OCI-LY1 (cell line): Measurements from ENCODE around the gene MANBA.
A peak's percentile ranks its signal among the peaks of the same experiment; 100 is the strongest.
"Not testable (repeated sequence)": the region's sequence is repeated elsewhere in the genome, so short reads cannot be mapped to it uniquely, and the experiment has no call there.

Experiments used
- H2AFZ ChIP-seq: fragments of 200-600 bp; sonication (generic), shearing (Covaris generic); 2 replicates; pipeline ENCODE4 v1.6.0; 2014; ENCODE audit warnings: antibody characterized with exemption, mild to moderate bottlenecking, low read length
- H3F3A ChIP-seq: fragments of 200-600 bp; sonication (generic), shearing (Covaris generic); 2 replicates; pipeline ENCODE4 v1.6.0; 2014; ENCODE audit warnings: mild to moderate bottlenecking, antibody characterized with exemption, low read length, moderate library complexity; ENCODE audit not compliant: insufficient read depth
- H3K27ac ChIP-seq: fragments of 200-600 bp; sonication (generic); 2 replicates; pipeline ENCODE4 v1.5.1; 2014; ENCODE audit warnings: low read length, mixed run types, mild to moderate bottlenecking, low read depth; ENCODE audit not compliant: poor library complexity, severe bottlenecking
- H3K27me3 ChIP-seq: fragments of 200-600 bp; sonication (generic); 2 replicates; pipeline ENCODE4 v1.6.0; 2014; ENCODE audit warnings: antibody characterized with exemption, mild to moderate bottlenecking, low read length, moderate library complexity; ENCODE audit not compliant: insufficient read depth
- H3K36me3 ChIP-seq: fragments of 200-600 bp; sonication (generic); 2 replicates; pipeline ENCODE4 v1.6.1; 2014; ENCODE audit warnings: mild to moderate bottlenecking, antibody characterized with exemption, low read length, moderate library complexity, mixed read lengths; ENCODE audit not compliant: insufficient read depth
- H3K4me1 ChIP-seq: fragments of 200-600 bp; sonication (generic); 2 replicates; pipeline ENCODE4 v1.5.1; 2014; ENCODE audit warnings: mild to moderate bottlenecking, low read length, moderate library complexity; ENCODE audit not compliant: insufficient read depth, severe bottlenecking
- H3K4me2 ChIP-seq: fragments of 200-600 bp; sonication (generic), shearing (Covaris generic); 2 replicates; pipeline ENCODE4 v1.6.1; 2014; ENCODE audit warnings: low read length
- H3K4me3 ChIP-seq: fragments of 200-600 bp; sonication (generic); 2 replicates; pipeline ENCODE4 v1.5.1; 2014; ENCODE audit warnings: low read length, low read depth, mild to moderate bottlenecking, mixed read lengths; ENCODE audit not compliant: poor library complexity, severe bottlenecking
- H3K79me2 ChIP-seq: fragments of 200-600 bp; shearing (Covaris generic); 2 replicates; pipeline ENCODE4 v1.6.1; 2016; ENCODE audit warnings: mixed run types, low read length, mixed read lengths; ENCODE audit not compliant: insufficient read depth
- H3K9ac ChIP-seq: fragments of 200-600 bp; sonication (generic), shearing (Covaris generic); 2 replicates; pipeline ENCODE4 v1.6.1; 2014; ENCODE audit warnings: mild to moderate bottlenecking, low read length, mixed read lengths
- H3K9me2 ChIP-seq: fragments of 200-600 bp; sonication (generic), shearing (Covaris generic); 2 replicates; pipeline ENCODE4 v1.6.1; 2014; ENCODE audit warnings: low read depth, mild to moderate bottlenecking, low read length, mixed read lengths
- H3K9me3 ChIP-seq: fragments of 200-600 bp; shearing (Covaris generic); 2 replicates; pipeline ENCODE4 v1.6.1; 2014; ENCODE audit warnings: low read length, mixed read lengths
- H4K20me1 ChIP-seq: fragments of 200-600 bp; sonication (generic), shearing (Covaris generic); 2 replicates; pipeline ENCODE4 v1.6.0; 2016; ENCODE audit warnings: mild to moderate bottlenecking, low read length; ENCODE audit not compliant: insufficient read depth
- CTCF ChIP-seq: fragments of 200-600 bp; sonication (generic), shearing (Covaris generic); IDR thresholded peaks from 2 replicates; pipeline ENCODE4 v1.5.1; 2017; ENCODE audit warnings: mild to moderate bottlenecking, antibody characterized with exemption, low read length, moderate library complexity, mixed read lengths
- EZH2 ChIP-seq: fragments of 200-600 bp; sonication (generic), shearing (Covaris generic); IDR thresholded peaks from 2 replicates; pipeline ENCODE4 v1.8.0; 2017; ENCODE audit warnings: borderline replicate concordance, mixed run types, mild to moderate bottlenecking, antibody characterized with exemption, low read length, moderate library complexity, mixed read lengths

Gene MANBA

GRCh38 chr4:102722740-102723139 lies 38.0 kb downstream of the MANBA start:
- Histone ChIP-seq H4K20me1 (no peaks in the 10 kb centered on the region), H3K4me3 (no peak overlapping the region), H3K9ac (no peak overlapping the region), H3K36me3 (peaks cover 31% of the 10 kb centered on the region), H3F3A (no peaks in the 10 kb centered on the region), H3K27ac (no peak overlapping the region), H3K4me2 (no peak overlapping the region), H3K9me3 (no peaks in the 10 kb centered on the region), H3K79me2 (no peaks in the 10 kb centered on the region), H3K9me2 (no peaks in the 10 kb centered on the region), H3K27me3 (no peaks in the 10 kb centered on the region), H2AFZ (no peak overlapping the region), H3K4me1 (no peaks in the 10 kb centered on the region)
- no peak for TF ChIP-seq CTCF
- no peak for TF ChIP-seq EZH2

- not testable (repeated sequence) for H2AFZ ChIP-seq, H3K4me3 ChIP-seq, H3K9me2 ChIP-seq, H3K4me2 ChIP-seq, H3K27ac ChIP-seq, H4K20me1 ChIP-seq, H3K9ac ChIP-seq, H3F3A ChIP-seq, H3K9me3 ChIP-seq, H3K27me3 ChIP-seq, H3K79me2 ChIP-seq, H3K4me1 ChIP-seq
- peaks cover 42% of the 10 kb centered on the region for H3K36me3 ChIP-seq
Measured at GRCh38 chr4:102718833-102719575, 41.8 kb downstream of the MANBA start.

GRCh38 chr4:102717448-102718092 lies 43.2 kb downstream of the MANBA start:
- Histone ChIP-seq H3K36me3 (peaks cover 36% of the 10 kb centered on the region), H3K9ac (no peak overlapping the region), H3K9me3 (no peaks in the 10 kb centered on the region), H3K4me1 (no peaks in the 10 kb centered on the region), H3K79me2 (no peaks in the 10 kb centered on the region), H3K4me2 (no peak overlapping the region), H3K27me3 (no peaks in the 10 kb centered on the region), H3K4me3 (no peak overlapping the region), H3F3A (no peaks in the 10 kb centered on the region), H2AFZ (no peak overlapping the region), H3K9me2 (no peaks in the 10 kb centered on the region), H4K20me1 (no peaks in the 10 kb centered on the region), H3K27ac (no peak overlapping the region)
- TF ChIP-seq CTCF (no peak), EZH2 (no peak)

- Histone ChIP-seq H3K4me1 (no peaks in the 10 kb centered on the region), H3K9me2 (no peaks in the 10 kb centered on the region), H4K20me1 (no peaks in the 10 kb centered on the region), H3K79me2 (no peaks in the 10 kb centered on the region), H3K4me2 (no peak overlapping the region), H3K27me3 (no peaks in the 10 kb centered on the region), H2AFZ (no peak overlapping the region), H3K36me3 (peaks cover 36% of the 10 kb centered on the region), H3K9ac (no peak overlapping the region), H3K9me3 (no peaks in the 10 kb centered on the region), H3K4me3 (no peak overlapping the region), H3K27ac (no peak overlapping the region), H3F3A (no peaks in the 10 kb centered on the region)
- TF ChIP-seq CTCF = peak; percentile 26; the same call in 1 of the 2 replicates
- TF ChIP-seq EZH2 = no peak
Measured at GRCh38 chr4:102715057-102715456, 45.7 kb downstream of the MANBA start.

GRCh38 chr4:102713774-102714173 lies 47.0 kb downstream of the MANBA start:
- H4K20me1 ChIP-seq, H2AFZ ChIP-seq, H3K4me1 ChIP-seq, H3K79me2 ChIP-seq, H3K4me2 ChIP-seq, H3K9me3 ChIP-seq, H3K27ac ChIP-seq, H3K27me3 ChIP-seq, H3K4me3 ChIP-seq, H3F3A ChIP-seq, H3K9ac ChIP-seq, H3K9me2 ChIP-seq: not testable (repeated sequence)
- H3K36me3 ChIP-seq = peaks cover 25% of the 10 kb centered on the region; the same call in 1 of the 2 replicates
